ENCODE results near the gene CCR5AS.
"Not testable (repeated sequence)": the region's sequence is repeated elsewhere in the genome, so short reads cannot be mapped to it uniquely, and the experiment has no call there.

The CCR5AS gene

DNA sequence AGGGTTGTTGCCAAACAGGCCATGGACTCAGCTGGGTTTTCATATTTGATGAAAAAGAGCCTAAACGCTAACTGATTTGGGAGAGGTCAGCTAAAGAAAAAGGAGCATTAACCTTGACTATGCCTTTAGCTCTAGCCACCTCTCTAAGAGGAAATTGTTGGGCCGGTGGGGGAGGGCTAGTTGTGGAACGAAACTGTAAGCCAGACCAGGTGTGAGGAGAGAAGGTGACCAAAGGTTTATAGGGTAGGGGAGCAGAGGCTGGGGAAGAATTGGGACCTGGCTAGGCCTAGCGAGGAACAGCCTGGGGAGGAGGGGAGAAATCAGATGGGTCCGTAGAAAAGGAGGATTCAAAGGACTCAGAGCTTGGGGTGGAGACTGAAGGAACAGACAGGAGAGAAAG, 15.3 kb downstream of the CCR5AS start:
- 82% methylated on average over 5 of the region's 5 CpGs for WGBS

GRCh38 chr3:46389306-46389705, 17.6 kb downstream of the CCR5AS start:
- WGBS = 76% methylated on average over 6 of the region's 6 CpGs
- Histone ChIP-seq H3K23ac (ENCODE audit: low read length in 2 of 2) (no peak overlapping the region), H2BK15ac (ENCODE audit: low read depth, poor library complexity, severe bottlenecking) (no peak overlapping the region), H2BK5ac (ENCODE audit: low read depth, low read length, poor library complexity, severe bottlenecking) (no peak overlapping the region), H2AFZ (ENCODE audit: low read depth, low read length) (no peak overlapping the region), H3K36me3 (ENCODE audit: control insufficient read depth in 1 of 2, insufficient read depth in 2 of 2, low read depth in 1 of 2, low read length in 2 of 2) (no peaks in the 10 kb centered on the region), H2AK5ac (ENCODE audit: low read length, severe bottlenecking) (no peak overlapping the region), H4K8ac (ENCODE audit: low read length) (no peak overlapping the region), H3K4me1 (ENCODE audit: control insufficient read depth, insufficient read depth, low read depth, low read length) (peaks cover 2% of the 10 kb centered on the region), H3K18ac (ENCODE audit: low read depth in 1 of 2, low read length in 2 of 2) (no peak overlapping the region), H2BK12ac (ENCODE audit: low read length in 2 of 2) (no peak overlapping the region), H4K91ac (ENCODE audit: low read length) (no peak overlapping the region), H3K4ac (ENCODE audit: low read depth in 1 of 2, low read length in 2 of 2) (no peak overlapping the region), H3K9me3 (ENCODE audit: control insufficient read depth, low read length) (no peaks in the 10 kb centered on the region), H3K9ac (ENCODE audit: low read length) (no peak overlapping the region), H3K4me2 (ENCODE audit: low read length, poor library complexity, severe bottlenecking) (no peak overlapping the region), H3K4me3 (ENCODE audit: insufficient read depth in 1 of 2, low read depth in 1 of 2, low read length in 2 of 2) (no peak overlapping the region), H3K27me3 (ENCODE audit: control insufficient read depth in 1 of 2, insufficient read depth in 1 of 2, low read length in 2 of 2) (peaks cover 14 to 16% of the 10 kb centered on the region in 2 experiments), H3K14ac (ENCODE audit: low read length in 2 of 2) (no peak overlapping the region), H3K79me1 (replicated peaks; ENCODE audit: low read length, poor library complexity, severe bottlenecking) (no peaks in the 10 kb centered on the region), H3K27ac (ENCODE audit: low read length, poor library complexity, severe bottlenecking) (no peak overlapping the region), H2BK120ac (ENCODE audit: low read depth, low read length) (no peak overlapping the region)
- no peak for DNase-seq

More for the DNA sequence above, 15.3 kb downstream of the CCR5AS start:
- not testable (repeated sequence) for H4K91ac ChIP-seq (ENCODE audit: low read length); H3K36me3 ChIP-seq (ENCODE audit: control insufficient read depth in 1 of 2, insufficient read depth in 2 of 2, low read depth in 1 of 2, low read length in 2 of 2); H3K18ac ChIP-seq (ENCODE audit: low read depth in 1 of 2, low read length in 2 of 2); H3K4me3 ChIP-seq (ENCODE audit: insufficient read depth in 1 of 2, low read depth in 1 of 2, low read length in 2 of 2); H2AFZ ChIP-seq (ENCODE audit: low read depth, low read length); H3K4me2 ChIP-seq (ENCODE audit: low read length, poor library complexity, severe bottlenecking); DNase-seq; H2BK12ac ChIP-seq (ENCODE audit: low read length in 2 of 2); H3K27ac ChIP-seq (ENCODE audit: low read length, poor library complexity, severe bottlenecking); H2AK5ac ChIP-seq (ENCODE audit: low read length, severe bottlenecking); H3K9me3 ChIP-seq (ENCODE audit: control insufficient read depth, low read length); H3K9ac ChIP-seq (ENCODE audit: low read length); H3K23ac ChIP-seq (ENCODE audit: low read length in 2 of 2); H3K79me1 ChIP-seq (replicated peaks; ENCODE audit: low read length, poor library complexity, severe bottlenecking); H2BK5ac ChIP-seq (ENCODE audit: low read depth, low read length, poor library complexity, severe bottlenecking); H3K14ac ChIP-seq (ENCODE audit: low read length in 2 of 2); H2BK15ac ChIP-seq (ENCODE audit: low read depth, poor library complexity, severe bottlenecking); H3K4me1 ChIP-seq (ENCODE audit: control insufficient read depth, insufficient read depth, low read depth, low read length); H4K8ac ChIP-seq (ENCODE audit: low read length); H2BK120ac ChIP-seq (ENCODE audit: low read depth, low read length); H3K4ac ChIP-seq (ENCODE audit: low read depth in 1 of 2, low read length in 2 of 2)
- peaks cover 26 to 32% of the 10 kb centered on the region in 2 experiments for H3K27me3 ChIP-seq (ENCODE audit: control insufficient read depth in 1 of 2, insufficient read depth in 1 of 2, low read length in 2 of 2)

DNA sequence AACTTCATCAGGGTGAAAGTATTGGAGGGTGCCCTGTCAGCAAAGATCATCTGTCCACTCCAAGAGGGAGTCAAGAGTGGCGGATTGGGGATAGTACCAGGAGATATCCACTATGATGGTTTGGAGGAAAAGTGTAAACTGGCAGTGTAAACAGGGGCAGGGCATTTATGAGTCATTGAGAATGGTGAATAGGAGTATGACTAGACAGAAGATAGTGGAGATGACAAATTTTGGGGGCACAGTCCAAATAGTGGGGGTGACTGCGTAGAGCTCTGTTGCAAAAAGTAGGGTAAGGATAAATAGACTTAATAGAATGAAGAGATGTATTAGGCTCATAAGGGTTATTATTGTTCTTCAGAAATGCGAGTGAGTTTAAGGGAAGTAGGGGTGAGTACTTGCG, 18.0 kb downstream of the CCR5AS start:
- H3K4ac ChIP-seq (ENCODE audit: low read depth in 1 of 2, low read length in 2 of 2); H3K27ac ChIP-seq (ENCODE audit: low read length, poor library complexity, severe bottlenecking); H2AK5ac ChIP-seq (ENCODE audit: low read length, severe bottlenecking); H2BK15ac ChIP-seq (ENCODE audit: low read depth, poor library complexity, severe bottlenecking); H3K14ac ChIP-seq (ENCODE audit: low read length in 2 of 2); H2BK12ac ChIP-seq (ENCODE audit: low read length in 2 of 2); H2BK5ac ChIP-seq (ENCODE audit: low read depth, low read length, poor library complexity, severe bottlenecking); H3K79me1 ChIP-seq (replicated peaks; ENCODE audit: low read length, poor library complexity, severe bottlenecking); H4K91ac ChIP-seq (ENCODE audit: low read length); H3K4me3 ChIP-seq (ENCODE audit: insufficient read depth in 1 of 2, low read depth in 1 of 2, low read length in 2 of 2); H2BK120ac ChIP-seq (ENCODE audit: low read depth, low read length); H3K4me1 ChIP-seq (ENCODE audit: control insufficient read depth, insufficient read depth, low read depth, low read length); H3K9me3 ChIP-seq (ENCODE audit: control insufficient read depth, low read length); H3K36me3 ChIP-seq (ENCODE audit: control insufficient read depth in 1 of 2, insufficient read depth in 2 of 2, low read depth in 1 of 2, low read length in 2 of 2); H4K8ac ChIP-seq (ENCODE audit: low read length); H3K4me2 ChIP-seq (ENCODE audit: low read length, poor library complexity, severe bottlenecking); DNase-seq; H3K18ac ChIP-seq (ENCODE audit: low read depth in 1 of 2, low read length in 2 of 2); H3K23ac ChIP-seq (ENCODE audit: low read length in 2 of 2); H2AFZ ChIP-seq (ENCODE audit: low read depth, low read length); H3K9ac ChIP-seq (ENCODE audit: low read length): not testable (repeated sequence)
- H3K27me3 ChIP-seq (ENCODE audit: control insufficient read depth in 1 of 2, insufficient read depth in 1 of 2, low read length in 2 of 2) = peaks cover 14 to 17% of the 10 kb centered on the region in 2 experiments
- 93% methylated on average over 4 of the region's 4 CpGs for WGBS

DNA sequence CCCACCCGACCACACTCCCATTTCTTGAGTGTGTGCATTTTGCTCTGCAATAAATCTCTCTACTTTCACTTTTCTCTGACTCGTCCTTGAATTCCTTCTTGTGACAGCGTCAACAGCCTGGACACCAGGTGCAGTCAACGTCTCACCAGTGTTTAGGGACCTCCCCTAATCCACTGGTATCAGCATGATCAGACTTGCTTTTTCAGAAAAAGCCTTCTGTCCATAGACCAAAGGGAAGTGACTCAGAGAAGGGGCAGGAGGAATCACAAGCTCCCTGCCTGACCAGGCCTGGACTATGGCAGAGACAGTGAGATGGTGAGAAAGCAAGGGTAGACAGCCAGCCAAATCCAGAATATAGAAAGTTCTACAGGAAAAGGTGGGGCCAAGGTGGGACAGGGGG, 20.7 kb downstream of the CCR5AS start:
- Histone ChIP-seq H3K14ac (ENCODE audit: low read length in 2 of 2) (no peak overlapping the region), H2BK15ac (ENCODE audit: low read depth, poor library complexity, severe bottlenecking) (no peak overlapping the region), H3K79me1 (replicated peaks; ENCODE audit: low read length, poor library complexity, severe bottlenecking) (no peaks in the 10 kb centered on the region), H3K4me2 (ENCODE audit: low read length, poor library complexity, severe bottlenecking) (no peak overlapping the region), H4K91ac (ENCODE audit: low read length) (no peak overlapping the region), H2BK5ac (ENCODE audit: low read depth, low read length, poor library complexity, severe bottlenecking) (no peak overlapping the region), H3K9me3 (ENCODE audit: control insufficient read depth, low read length) (no peaks in the 10 kb centered on the region), H3K36me3 (ENCODE audit: control insufficient read depth in 1 of 2, insufficient read depth in 2 of 2, low read depth in 1 of 2, low read length in 2 of 2) (no peaks in the 10 kb centered on the region), H3K23ac (ENCODE audit: low read length in 2 of 2) (no peak overlapping the region), H3K27ac (ENCODE audit: low read length, poor library complexity, severe bottlenecking) (no peak overlapping the region), H3K4me3 (ENCODE audit: insufficient read depth in 1 of 2, low read depth in 1 of 2, low read length in 2 of 2) (no peak overlapping the region), H3K4ac (ENCODE audit: low read depth in 1 of 2, low read length in 2 of 2) (no peak overlapping the region), H2BK120ac (ENCODE audit: low read depth, low read length) (no peak overlapping the region), H3K4me1 (ENCODE audit: control insufficient read depth, insufficient read depth, low read depth, low read length) (no peaks in the 10 kb centered on the region), H4K8ac (ENCODE audit: low read length) (peak overlapping the region; percentile 19), H3K27me3 (ENCODE audit: control insufficient read depth in 1 of 2, insufficient read depth in 1 of 2, low read length in 2 of 2) (peaks cover 11 to 28% of the 10 kb centered on the region in 2 experiments), H3K9ac (ENCODE audit: low read length) (peak overlapping the region; percentile 34), H2AK5ac (ENCODE audit: low read length, severe bottlenecking) (no peak overlapping the region), H3K18ac (ENCODE audit: low read depth in 1 of 2, low read length in 2 of 2) (no peak overlapping the region), H2AFZ (ENCODE audit: low read depth, low read length) (no peak overlapping the region), H2BK12ac (ENCODE audit: low read length in 2 of 2) (no peak overlapping the region)
- 24% methylated on average over 4 of the region's 4 CpGs for WGBS
- DNase-seq = peak; percentile 55
